CD4-positive, alpha-beta T cell treated with Interleukin-1 beta for 1 hour (primary cell): ENCODE measurements around the gene AMACR.
"Not testable (repeated sequence)": the region's sequence is repeated elsewhere in the genome, so short reads cannot be mapped to it uniquely, and the experiment has no call there.

Experiments used
- DNase-seq, 2 donors: peaks; one replicate each; pipeline ENCODE4 v3.0.0-alpha.2; 2020 to 2022

The AMACR gene

GRCh38 chr5:34035756-34036155 is 27.9 kb upstream of the AMACR start:
- no peak for DNase-seq

DNA sequence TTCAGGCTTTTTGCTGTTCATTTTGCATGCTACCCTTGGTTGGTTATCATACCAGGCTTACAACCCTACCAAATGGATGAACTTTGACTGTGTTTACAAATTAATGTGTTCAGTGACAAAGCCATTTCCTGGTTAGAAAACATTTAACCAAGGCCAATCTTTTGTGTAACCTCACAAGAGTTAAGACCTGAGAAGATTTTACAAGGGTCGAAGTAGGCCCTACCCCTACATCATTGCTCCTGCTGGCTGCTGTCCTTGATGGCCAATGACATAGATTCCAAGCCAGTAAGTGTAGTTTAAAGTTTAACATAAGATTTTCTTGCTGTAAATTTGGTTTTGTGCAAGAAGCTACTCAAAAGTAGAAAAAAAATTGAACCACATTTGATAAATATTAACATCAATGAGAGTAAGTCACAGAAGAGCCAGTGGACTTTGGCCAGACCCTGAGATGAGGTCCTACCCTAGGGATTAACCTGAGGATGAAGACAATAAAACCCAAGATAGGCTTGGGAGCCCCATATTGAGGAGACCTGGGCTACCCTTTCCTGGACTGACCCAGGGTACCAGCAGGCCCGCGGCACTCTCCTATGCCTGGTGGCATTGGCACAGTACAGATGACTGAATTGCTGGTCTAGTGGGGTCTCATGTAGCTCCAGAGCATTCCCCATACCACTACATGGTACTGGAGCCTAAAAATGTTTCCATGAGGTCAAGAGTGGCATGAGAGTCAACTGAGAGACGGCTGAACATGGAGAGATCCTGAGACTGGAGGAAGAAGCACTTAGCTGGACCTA is 26.9 kb upstream of the AMACR start:
- DNase-seq, result no peak

GRCh38 chr5:34031966-34032365 is 24.1 kb upstream of the AMACR start:
- no peak for DNase-seq

DNA sequence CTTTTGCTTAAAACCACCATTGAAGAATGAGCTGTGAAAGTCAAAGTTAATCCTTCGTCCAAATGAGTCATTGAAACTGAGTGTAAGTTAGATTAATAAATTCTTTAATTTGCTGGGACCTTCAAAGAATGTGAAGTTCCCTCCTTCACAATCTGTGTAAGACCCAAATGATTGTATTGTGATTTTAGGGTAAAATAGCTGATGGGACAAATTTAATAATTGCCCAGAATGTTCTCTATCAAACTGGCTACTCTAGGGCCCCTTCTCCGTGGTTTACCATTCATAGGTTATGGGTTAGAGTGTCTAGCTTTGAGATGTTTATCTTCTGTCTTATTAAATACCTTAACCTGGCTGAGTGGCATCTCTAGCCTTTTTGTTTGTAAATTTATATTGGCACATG is 23.3 kb upstream of the AMACR start:
- DNase-seq, result no peak

DNA sequence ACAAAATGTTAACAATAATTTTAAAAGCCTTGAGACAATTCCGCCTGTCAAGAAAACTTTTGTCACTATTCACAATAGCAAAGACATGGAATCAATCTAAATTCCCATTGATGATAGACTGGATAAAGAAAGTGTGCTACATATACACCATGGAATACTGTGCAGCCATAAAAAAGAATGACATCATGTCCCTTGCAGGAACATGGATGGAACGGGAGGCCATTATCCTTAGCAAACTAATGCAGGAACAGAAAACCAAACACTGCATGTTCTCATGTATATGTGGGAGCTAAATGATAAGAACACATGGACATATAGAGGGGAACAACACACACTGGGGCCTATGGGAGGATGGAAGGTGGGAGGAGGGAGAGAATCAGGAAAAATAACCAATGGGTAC is 22.7 kb upstream of the AMACR start:
- DNase-seq, result not testable (repeated sequence)

DNA sequence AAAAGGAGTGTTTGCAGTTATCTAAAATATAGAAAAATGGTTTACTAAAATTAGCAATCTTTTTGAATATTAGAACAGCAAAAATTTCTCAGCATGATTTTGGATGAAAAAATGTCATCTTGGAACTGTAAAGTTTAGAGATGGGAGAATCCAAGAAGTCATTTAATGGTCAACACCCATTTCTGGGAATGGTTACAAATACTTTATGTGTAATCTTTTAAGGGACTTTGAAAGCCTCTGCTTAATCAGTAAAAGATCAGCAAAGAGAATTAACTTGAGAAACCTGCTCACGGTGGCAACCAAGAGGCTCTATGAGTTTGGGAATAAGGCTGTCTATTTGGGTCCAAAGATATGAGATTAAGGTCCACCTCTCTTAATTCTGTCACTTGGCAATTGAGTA is 22.2 kb upstream of the AMACR start:
- DNase-seq, result no peak

GRCh38 chr5:34028349-34028748 is 20.5 kb upstream of the AMACR start:
- DNase-seq, result no peak

DNA sequence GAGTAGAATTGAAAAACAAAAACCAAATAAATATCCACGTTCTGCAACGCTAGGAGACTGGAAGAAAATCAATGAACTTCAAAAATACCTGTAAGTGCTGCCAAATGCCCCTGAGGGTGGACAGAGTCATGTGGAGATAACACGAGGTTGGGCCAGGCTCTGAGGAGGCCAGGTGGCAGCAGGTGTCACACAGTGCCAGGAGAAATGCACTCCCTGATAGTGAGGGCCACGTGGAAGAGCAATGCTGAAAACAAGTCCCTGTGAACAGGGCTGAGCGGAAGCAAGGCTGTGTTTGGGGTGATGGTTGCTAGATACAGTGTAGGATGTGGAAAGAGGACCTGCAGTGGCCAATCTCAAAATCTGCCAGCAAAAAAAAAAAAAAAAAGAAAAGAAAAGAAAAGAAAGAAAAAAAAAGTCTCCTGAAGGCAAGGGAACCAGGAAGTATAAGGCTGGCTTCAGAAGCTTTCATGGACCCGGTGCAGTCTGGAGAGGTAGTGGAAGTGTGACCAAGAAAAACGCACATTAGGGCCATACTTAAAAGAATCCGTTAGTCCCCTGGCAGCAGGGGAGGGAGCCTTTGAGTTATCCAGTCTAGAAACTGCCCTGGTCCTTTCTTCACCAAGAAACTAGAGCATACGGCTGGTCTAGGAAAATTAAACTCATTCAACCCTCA is 18.4 kb upstream of the AMACR start:
- DNase-seq, result no peak

GRCh38 chr5:34022121-34022705 is 14.4 kb upstream of the AMACR start:
- peak in 1 of 2 donors; percentile 3 for DNase-seq

- DNase-seq, result no peak
These were observed 13.5 kb upstream of the AMACR start for GRCh38 chr5:34021334-34021733.

DNA sequence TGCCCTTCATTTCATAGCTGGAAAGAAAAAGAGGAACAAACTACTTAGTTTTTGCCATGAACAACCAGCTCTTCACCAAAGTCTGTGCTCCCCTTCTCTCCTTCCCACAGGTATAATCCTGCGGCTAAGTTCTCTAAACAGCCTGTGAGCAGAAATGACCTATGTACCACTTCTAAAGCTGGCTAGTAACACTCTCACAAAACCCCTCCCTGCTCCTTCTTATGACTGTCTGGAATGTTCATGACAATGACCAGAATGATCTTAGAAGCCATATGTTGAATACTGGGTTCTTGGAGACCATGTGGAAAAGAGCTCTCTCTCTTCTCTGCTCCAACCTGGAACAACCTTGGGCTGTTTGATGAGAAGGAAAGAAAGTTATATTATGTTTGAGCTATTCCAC is 12.9 kb upstream of the AMACR start:
- no peak for DNase-seq

DNA sequence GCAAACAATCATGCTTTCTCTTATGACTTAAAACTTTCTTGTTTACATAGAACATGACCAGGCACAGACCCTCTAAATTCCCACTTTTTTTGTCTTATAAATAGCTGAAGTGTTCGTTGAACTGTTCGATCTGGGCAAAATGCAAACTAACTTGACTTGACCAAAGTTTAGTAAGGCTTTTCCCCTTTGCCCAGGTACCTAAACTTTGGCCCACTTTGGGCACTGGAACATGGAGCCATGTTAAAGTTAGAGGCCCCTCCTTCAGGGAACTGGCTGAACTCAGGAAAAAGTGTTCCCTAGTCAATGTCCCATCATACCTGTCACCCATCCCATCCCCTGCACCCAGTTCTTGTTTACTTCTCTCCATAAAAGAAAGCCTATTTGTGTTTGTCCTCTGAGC is 9.4 kb upstream of the AMACR start:
- DNase-seq, result no peak

- no peak for DNase-seq
These were observed 8.9 kb upstream of the AMACR start for GRCh38 chr5:34016750-34017149.

DNA sequence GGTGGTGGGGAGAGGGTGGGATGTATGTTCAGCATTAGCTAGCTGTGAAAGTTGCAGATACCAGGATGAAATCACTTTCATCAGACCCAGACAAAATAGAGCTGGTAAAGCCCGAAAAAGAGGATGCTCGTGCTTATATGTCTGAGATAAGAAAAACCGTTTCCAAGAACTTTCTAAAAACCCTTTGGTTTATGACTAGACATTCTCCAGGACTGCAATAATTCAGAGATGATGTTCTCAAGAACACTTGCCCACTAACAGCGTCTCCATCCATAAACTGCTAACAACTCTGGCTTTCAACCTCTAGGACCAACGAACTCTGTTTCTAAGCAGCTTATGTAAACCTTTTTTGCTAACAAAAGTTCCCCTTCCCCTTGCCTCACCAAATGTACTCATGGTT is 8.4 kb upstream of the AMACR start:
- DNase-seq, result no peak

GRCh38 chr5:34015120-34015822 is 7.4 kb upstream of the AMACR start:
- no peak for DNase-seq

DNA sequence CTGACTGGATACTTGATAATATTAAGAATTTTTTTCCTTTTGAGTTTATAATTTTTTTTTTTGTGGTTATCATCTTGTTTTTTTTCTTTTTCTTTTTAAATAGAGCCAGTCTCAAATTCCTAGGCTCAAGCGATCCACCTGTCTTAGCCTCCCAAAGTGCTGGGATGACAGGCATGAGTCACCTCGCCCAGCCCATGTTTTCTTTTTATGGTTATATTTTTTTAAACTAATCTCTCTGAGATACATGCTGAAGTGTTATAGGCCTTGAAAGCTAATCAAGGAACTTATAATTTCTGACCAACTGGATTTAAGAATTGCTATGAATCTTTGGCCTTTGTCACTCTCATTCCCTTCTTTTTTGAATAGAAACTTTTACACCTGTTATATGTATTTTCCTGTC is 6.8 kb upstream of the AMACR start:
- DNase-seq, result no peak

DNA sequence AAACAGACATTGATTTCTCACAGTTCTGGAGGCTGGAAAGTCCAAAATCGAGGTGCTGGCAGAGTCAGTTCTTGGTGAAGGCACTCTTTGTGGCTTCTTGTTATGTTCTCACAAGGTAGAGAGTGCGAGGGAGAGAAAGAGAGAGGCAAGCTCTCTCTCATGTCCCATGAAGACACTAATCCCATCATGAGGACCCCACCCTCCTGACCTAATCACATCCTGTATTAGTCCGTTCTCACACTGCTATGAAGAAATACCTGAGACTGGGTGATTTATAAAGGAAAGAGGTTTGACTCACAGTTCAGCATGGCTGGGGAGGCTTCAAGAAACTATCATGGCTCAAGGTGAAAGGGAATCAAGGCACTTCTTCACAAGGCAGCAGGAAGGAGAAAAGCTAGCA is 5.7 kb upstream of the AMACR start:
- DNase-seq, result no peak

DNA sequence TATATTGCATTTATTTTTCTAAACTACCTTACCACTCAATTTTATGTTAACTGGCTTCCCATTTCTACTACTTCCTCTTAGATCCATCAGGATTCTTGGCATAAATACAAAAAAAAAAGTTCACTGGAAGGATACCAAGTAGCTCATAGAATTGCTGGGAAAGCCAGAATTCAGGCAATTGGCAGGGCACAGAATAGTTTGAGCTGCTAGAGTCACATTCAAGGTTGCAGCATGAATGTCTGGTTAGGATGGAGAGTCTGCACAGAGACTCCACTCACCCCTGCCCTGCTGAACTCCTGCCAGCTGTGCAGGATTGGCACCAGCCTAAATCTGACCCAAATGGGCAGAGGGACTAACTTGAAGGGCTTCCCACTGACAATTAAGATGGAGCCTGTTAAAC is 4.9 kb upstream of the AMACR start:
- DNase-seq, result no peak

- no peak for DNase-seq
These were observed 3.7 kb upstream of the AMACR start for GRCh38 chr5:34011536-34011935.

DNA sequence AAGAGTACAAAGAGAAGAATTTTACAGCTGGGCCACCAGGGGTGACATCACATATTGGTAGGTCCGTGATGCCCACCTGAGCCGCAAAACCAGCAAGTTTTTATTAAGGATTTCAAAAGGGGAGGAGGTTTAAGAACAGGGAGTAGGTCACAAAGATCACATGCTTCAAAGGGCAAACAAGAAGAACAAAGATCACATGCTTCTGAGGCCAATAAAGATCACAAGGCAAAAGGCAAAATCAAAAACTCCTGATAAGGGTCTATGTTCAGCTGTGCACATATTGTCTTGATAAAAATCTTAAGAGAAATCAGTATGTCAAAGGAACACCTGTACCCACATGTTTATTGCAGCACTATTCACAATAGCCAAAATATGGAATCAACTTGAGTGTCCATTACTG is 2.3 kb upstream of the AMACR start:
- not testable (repeated sequence) for DNase-seq

- no peak for DNase-seq
These were observed 1.8 kb upstream of the AMACR start for GRCh38 chr5:34009610-34010009.

DNA sequence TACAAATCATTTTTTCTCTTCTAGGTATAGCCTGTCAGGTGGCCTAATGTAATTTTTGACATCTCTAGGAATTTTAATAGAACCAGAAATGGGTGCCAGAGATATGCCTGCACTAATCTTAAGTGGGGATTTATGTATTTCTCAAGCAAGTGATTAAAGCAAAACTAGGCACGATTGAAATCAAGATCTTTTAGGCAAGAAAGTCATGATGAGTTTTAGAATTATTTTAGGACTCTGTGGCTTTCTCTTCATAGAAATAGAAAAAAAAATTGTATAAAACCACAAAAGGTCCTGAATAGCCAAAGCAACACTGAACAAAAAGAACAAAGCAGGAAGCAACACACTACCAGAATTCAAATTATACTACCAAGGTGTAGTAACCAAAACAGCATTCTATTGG is 952 bp upstream of the AMACR start:
- DNase-seq, result no peak

GRCh38 chr5:34007201-34007620 is 639 bp downstream of the AMACR start:
- DNase-seq, result no peak

DNA sequence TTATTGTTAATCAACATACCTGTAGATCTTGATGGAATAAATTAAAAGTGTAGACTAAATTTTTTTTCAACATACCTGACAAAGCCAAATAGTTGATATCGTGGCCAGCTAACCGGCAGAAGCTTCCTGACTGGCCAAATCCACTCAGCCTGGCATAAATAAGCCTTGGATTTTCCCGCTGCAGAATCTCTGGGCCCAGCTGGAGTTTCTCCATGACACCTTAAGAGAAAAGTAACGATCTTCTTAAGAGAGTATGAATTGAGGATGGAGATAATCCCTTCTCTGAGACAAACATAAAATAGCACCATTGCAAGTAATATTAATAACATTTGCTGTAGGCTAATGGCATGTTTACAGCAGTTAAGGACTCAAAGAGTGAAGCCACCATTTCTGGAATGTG is 2.2 kb downstream of the AMACR start:
- no peak for DNase-seq
